Dermis microvascular lymphatic vessel endothelial cell (primary cell): Measurements from ENCODE around the gene TMEM220. TPM values are rescaled to one million over a fixed set of nuclear protein-coding genes. Genes with fewer than 3 reads are reported as not detected.
"Not testable (repeated sequence)": the region's sequence is repeated elsewhere in the genome, so short reads cannot be mapped to it uniquely, and the experiment has no call there.

Source experiments
- DNase-seq, 2 donors: peaks; one replicate each; pipeline versions ENCODE4 v3.0.0 to v3.0.0-alpha.2; 2010; ENCODE audit warnings: low read depth in 2 of 2
- total RNA-seq: library from RNA; depleted of rRNA; stranded (reverse); fragments of >200 nt; gene quantifications from 2 replicates; pipeline ENCODE4 v1.2.1, GENCODE V29; 2014

The TMEM220 gene
- total RNA-seq, 1 donor from 2014 or later: 2.3 TPM

GRCh38 chr17:10754861-10755591, 25.2 kb upstream of the TMEM220 start:
- DNase-seq: no peak

DNA sequence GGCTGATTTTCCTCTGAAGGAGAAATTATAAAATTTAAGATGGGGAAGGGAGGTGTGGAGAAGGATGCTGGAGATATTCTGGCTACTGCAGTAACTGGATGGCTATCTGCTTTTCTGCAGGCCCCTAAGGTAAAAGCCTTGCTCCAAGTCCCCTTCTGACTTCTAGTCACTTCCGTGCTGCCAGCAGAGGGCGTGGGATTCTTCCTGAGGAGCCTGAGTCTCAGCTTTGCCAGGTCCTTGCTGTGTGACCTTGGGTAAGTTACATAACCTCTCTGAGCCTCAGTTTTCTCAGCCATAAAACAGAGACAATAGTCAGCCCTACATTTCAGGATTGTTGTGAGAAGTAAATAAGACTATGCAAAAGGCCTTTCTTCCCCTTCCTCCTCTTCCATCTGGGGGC, 24.3 kb upstream of the TMEM220 start:
- DNase-seq: peak in 1 of 2 donors; percentile 22

- no peak for DNase-seq
Measured at GRCh38 chr17:10752696-10753095, 22.9 kb upstream of the TMEM220 start.

DNA sequence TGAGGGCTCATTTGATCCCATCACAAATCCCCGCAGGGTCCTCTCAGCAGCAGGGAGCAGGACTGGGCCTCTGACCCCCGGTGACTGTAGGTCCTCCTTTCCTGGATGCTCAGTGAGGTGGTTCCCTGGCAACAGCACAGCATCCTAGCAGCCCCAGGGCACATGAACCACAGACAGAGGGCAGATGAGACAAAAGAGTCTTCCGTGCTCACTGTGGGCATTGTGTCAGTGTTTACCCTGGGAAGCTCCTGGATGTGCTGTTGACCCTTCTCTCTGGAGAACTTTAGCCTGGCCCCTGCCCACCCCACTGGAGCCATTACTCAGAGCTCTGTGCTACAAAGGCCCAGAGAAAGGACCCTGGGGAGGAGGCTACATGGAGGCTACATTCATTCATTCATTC, 21.7 kb upstream of the TMEM220 start:
- no peak for DNase-seq

GRCh38 chr17:10750210-10750609, 20.4 kb upstream of the TMEM220 start:
- no peak for DNase-seq

DNA sequence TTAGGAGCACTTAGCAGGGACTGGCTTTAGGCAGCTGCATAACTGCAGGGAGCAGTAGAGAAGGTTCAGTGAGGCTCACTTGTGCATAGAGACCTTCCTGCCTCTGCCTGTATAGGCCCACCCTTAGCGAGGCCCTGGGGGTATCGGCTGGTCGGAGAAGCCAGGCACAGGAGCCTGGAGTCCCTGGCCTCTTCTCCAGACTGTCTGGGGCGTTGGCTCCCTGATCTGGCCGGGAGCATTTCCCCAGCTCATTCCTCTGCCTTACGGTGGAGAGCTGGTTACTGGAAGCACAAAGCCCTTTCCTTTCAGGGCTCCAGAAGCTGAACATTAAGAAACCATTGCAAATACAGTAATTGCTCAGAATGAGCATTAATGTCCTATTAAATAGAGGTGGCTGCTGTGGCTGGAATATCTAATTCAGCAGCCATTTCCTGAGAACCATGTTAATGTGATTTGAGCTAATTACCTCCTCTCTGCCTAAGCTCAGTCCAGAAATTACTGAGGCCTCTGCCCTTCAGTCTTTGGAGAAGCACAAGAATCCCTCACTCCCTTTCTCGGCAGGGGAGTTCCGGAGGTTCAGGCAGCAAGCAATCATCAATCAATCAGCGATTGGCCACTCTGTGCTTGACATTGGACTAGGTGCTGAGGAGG, 18.8 kb upstream of the TMEM220 start:
- no peak for DNase-seq

DNA sequence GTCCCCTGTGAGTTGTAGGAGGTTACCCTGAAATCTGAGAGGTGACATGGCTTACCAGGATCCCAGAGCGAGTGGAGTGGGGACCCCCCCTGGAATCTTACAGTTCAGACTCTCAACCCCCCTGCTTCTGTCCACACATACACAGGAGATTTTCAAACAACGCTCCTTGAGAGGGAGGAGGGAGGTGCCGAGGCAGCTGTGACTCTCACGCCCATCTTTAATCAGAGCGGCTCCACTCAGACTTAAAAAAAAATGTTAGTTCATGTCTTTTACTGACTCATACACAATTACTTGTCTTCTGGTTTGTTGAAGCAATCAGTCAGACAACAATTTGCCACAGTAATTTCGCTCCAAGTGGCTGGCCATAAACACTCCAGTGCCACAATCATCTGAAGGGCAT, 15.4 kb upstream of the TMEM220 start:
- DNase-seq: no peak

DNA sequence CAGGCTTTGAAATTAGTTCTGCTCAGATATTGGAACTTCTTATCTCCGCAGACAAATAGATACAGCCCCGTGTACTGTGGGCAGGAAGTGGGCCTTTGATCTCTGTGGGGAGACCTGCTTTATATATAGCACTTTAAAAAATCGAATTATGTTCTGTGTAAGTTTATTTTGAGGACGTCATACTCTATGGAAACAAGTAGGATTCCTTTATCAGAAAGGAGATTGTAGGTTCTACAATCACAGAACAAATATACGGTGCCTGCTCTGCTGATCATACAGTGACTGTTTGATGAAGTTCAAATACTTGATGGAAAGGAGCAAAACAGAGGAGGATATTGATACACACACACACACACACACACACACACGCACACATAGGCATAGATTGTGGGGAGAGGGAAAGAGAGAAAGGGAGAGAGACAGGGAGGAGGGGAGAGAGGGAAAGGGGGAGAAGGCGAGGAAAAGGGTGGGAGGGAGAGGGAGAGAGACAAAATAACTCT, 14.7 kb upstream of the TMEM220 start:
- DNase-seq: no peak

- no peak for DNase-seq
Measured at GRCh38 chr17:10743316-10744009, 13.6 kb upstream of the TMEM220 start.

DNA sequence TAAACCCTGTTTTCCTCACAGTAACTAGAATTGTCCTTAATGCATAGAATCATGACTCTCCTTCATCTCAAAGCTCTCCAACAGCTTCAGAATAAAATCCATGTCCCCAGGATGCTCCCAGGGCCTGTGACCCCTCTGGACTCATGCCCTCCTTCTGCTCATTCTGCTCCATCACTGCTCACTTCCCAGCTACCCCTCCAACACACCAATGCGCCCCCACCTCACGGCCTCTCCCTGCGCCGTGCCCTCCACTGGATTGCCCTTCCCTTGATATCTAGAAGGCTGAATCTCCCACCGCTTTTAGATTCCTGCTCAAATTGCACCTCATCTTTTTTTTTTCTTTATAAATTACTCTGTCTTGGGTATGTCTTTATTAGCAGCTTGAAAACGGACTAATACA, 12.6 kb upstream of the TMEM220 start:
- DNase-seq: no peak

GRCh38 chr17:10741416-10742135, 11.8 kb upstream of the TMEM220 start:
- no peak for DNase-seq

- no peak for DNase-seq
Measured at GRCh38 chr17:10739386-10739785, 9.6 kb upstream of the TMEM220 start.

GRCh38 chr17:10738521-10739258, 8.9 kb upstream of the TMEM220 start:
- DNase-seq: no peak

GRCh38 chr17:10737736-10738135, 7.9 kb upstream of the TMEM220 start:
- no peak for DNase-seq

DNA sequence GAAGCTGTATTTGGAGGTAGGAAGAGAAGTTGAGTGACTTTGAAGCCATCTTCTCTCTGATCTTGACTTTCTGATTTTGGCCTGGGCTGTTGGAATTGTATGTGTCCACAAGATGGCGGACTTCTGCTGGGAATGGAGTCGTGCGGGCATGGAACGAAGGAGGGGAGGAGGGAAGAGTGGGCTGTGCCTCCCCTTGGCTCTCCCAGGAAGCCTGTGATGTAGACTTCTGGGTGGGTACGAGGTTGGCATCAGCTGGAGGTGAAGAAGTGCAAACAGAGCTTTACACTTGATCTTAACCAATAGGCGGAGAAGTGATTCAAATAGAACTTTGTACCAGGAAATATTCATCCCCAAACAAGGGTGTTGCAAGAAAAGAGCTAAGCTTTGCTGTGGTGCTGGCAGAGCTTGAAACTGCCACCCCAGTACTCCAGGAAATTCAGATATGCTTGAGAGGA, 7.4 kb upstream of the TMEM220 start:
- DNase-seq: peak; percentile 12 to 52

GRCh38 chr17:10735821-10736220, 6.0 kb upstream of the TMEM220 start:
- no peak for DNase-seq

DNA sequence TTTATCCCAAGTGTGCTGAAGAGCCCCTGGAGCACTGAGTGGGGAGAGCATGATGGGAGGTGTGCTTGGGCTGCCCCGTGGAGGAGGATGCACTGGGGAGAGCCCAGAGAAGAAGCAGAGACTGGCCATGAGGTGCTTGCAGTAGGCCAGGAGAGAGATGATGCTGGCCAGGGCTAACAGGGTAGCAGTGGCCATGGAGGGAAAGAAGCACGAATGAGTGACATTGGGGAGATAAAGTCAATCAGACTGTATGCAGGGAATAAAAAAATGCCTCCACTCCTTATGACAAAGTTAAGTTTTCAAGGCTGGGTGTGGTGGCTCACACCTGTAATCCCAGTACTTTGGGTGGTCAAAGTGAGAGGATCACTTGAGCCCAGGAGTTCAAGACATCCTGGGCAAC, 5.4 kb upstream of the TMEM220 start:
- no peak for DNase-seq

- DNase-seq: no peak
Measured at GRCh38 chr17:10733666-10734065, 3.8 kb upstream of the TMEM220 start.

GRCh38 chr17:10732121-10732520, 2.3 kb upstream of the TMEM220 start:
- DNase-seq: not testable (repeated sequence)

DNA sequence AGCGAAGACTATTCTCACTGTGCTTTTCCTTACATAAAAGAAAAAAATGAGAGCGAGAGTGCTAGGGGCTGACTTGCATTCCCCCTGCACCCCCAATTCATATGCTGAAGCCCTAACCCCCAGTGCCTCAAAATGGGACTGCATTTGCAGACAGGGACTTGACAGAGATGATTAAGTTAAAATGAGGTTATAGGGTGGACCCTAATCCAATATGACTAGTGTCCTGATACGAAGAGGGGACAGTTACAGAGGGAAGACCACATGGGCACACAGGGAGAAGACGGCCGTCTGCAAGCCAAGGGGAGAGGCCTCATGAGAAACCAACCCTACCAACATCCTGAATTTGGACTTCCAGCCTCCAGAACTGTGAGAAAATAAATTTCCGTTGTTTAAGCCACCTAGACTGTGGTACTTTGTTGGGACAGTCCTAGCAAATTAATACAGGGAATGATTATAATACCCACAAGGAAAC, 1.6 kb upstream of the TMEM220 start:
- no peak for DNase-seq

DNA sequence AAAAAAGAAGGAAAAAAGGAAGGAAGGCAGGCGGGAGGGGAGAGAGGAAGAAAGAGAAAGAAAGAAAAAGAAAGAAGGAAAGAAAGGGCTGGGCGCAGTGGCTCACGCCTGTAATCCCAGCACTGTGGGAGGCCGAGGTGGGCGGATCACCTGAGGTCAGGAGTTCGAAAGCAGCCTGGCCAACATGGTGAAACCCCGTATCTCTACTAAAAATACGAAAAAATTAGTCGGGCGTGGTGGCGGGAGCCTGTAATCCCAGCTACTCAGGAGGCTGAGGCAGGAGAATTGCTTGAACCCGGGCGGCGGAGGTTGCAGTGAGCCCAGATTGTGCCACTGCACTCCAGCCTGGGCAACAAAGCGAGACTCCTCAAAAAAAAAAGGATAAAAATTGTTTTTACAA, 424 bp upstream of the TMEM220 start:
- not testable (repeated sequence) for DNase-seq
